Kidney glomerular epithelial cell (primary cell): ENCODE measurements around the gene ANXA1.

Source experiments
- DNase-seq: peaks from one replicate; lab custom pipeline; 2025; lab: John Stamatoyannopoulos, UW

ANXA1 gene

GRCh38 chr9:73138516-73138915 is 13.1 kb upstream of the ANXA1 start:
- no peak for DNase-seq

GRCh38 chr9:73141282-73141681 is 10.4 kb upstream of the ANXA1 start:
- no peak for DNase-seq

DNA sequence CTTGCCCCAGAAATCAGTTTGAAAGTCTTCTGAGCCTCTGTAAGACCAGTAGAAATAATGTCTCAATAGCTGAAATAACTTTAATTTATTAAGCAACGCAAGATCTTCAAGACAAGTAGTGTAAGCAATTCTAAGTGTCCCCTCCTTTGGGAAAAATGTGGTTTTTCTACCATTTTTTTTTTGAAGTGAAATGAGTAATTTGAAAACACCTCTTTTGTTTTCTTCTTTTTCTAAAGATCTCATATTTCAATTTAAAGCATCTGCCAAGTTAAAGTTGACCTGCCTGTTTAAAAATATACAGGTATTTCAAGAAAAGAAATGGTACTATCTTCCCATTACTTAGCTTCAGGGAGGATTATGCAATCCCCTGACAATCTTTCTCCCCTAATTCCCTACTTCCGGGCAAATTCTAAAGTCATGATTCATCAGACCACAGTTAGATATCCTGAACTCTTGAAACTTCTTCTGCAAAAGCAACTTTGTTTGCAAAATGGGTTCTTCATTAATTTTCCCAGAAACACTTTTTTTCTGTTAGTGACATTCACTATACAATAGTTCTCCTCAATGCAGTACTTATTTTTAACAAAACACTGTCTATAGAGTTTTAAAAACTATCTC is 7.8 kb upstream of the ANXA1 start:
- peak; percentile 78 for DNase-seq

GRCh38 chr9:73146111-73146815 is 5.4 kb upstream of the ANXA1 start:
- no peak for DNase-seq

- DNase-seq: no peak
Measured at GRCh38 chr9:73148447-73148937, 3.2 kb upstream of the ANXA1 start.

GRCh38 chr9:73149371-73150067 is 2.1 kb upstream of the ANXA1 start:
- DNase-seq: peak; percentile 74

- DNase-seq: peak; percentile 62
Measured at GRCh38 chr9:73152543-73152844, 829 bp downstream of the ANXA1 start.

DNA sequence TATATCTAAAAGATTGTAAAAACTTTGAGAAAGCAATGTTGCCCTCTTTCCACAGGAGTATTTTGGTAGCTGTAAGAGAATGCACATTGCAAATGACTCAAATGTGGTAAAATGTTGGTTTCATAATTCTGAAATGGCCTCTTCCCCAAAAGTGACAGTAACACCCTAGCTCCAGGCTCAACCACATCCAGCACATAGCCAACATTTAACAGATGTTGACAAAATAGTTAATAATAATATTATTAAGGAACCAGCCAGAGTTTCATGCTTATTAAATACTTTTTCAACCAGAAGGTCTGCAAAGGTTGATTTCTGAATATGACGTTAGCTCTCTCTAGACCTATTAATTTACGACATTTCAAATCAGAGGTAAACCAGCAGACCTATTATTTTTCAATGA is 1.3 kb downstream of the ANXA1 start:
- peak; percentile 62 for DNase-seq

DNA sequence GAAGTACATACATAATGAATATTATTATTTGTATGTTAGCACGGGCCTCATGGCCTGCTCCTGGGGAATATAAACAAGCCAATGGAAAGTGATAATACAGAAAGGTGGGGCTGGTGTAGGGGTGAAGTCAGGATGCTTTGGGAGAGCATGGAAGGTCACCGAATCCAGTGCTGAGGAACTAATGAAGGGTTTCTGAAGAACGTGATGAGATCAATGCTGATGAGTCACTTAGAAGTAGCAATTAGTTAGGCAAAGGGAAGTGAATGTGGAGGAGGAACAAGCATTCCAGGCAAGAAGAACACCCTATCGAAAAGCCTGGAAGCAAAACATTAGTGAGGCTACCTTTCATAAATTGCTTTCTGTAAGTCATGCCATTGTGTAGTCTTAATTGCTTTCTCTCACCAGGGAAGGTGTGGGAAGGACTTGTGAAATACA is 2.1 kb downstream of the ANXA1 start:
- DNase-seq: peak; percentile 73

GRCh38 chr9:73154271-73154670 is 2.6 kb downstream of the ANXA1 start:
- no peak for DNase-seq

DNA sequence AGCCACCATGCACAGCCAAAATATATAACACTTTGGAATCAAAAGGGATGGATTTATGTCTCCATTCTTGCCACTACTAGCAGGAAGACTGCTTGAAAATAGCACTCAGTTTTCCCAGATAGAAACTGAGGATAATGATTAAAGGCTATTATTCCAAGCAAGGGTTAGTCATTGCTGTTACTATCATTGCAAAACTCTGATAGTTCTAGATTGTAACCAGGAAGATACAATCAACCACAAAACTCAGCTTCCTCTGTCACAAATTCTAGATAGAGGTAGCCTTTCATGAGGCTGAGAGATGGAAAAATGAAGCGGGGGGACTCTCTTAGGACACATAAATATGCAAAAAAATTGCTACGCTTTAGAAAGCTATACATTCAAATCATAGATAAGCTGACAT is 3.1 kb downstream of the ANXA1 start:
- no peak for DNase-seq

DNA sequence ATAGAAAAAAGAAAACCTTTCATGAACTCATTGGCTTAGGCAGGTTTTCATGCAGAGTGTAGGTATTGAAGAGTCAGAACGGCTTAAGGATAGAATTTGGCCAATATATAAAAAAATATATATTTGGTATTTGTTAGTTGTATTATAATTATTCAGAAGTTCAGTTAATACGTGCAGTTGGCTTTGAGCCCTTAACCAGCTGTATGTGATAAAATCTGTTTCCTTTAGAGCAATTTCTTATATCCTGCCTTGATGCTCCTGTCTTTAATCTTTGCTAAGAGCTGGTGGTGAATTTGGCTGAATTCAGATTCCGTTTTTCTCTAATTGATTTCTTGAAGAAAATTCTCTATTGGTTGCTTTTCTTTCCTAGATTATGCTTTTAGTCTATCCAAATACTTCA is 3.7 kb downstream of the ANXA1 start:
- DNase-seq: no peak

DNA sequence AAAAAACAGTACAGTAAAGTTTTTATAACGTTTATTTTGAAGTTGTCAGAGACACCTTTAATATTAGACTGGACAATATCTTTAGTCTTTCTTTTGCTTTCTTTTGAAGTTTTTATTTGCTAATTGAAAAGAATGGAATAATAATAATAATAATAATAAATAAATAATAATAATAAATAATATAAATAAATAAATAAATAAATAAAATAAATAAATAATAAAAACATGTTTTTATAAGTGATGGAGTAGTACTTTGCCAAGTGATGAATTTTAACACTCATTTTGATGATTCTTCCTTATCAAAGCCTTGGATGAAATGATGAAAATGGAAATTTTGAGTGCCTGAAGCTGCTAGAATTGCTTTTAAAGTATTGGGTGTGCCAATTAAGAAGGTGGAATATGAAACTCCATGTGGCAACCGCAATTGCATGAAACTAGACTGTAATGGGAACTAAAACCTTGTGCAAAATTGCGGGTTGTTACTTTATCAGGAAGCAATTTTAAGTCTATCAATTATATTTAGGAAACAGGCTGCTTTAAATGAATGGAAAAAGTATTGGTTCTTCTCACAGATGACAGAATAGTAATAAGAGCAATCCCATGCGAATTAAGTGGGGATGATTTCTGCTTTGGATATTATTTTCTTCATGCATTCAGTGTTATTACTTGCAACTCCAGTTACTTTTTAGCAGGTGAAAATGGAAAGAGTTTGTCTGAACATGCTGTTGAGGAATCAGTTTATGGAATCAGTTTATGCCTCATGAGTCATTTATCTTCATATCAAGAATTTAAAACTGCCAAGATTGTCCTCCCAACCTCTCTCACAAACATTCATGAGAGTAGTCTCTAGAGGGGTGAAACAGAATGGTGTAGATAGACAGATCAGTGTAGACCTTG is 4.6 kb downstream of the ANXA1 start:
- no peak for DNase-seq

- no peak for DNase-seq
Measured at GRCh38 chr9:73156865-73157187, 5.2 kb downstream of the ANXA1 start.

- no peak for DNase-seq
Measured at GRCh38 chr9:73157811-73158210, 6.1 kb downstream of the ANXA1 start.

DNA sequence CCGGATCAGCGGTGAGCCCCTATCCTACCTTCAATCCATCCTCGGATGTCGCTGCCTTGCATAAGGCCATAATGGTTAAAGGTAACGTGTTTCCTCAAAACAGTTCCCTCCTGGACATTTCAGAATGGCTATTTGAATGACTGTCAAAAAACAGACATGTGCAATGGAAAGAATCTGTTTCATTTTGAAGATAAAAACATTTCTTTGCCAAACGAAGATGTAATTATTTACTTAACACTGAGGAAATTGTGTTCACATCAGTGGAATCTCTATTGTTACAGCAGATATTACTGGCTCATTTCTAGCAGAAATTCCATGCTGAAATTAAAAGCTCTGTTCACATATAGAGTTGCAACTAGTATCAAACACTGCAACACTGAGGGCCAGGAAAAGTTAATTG is 7.1 kb downstream of the ANXA1 start:
- DNase-seq: no peak

DNA sequence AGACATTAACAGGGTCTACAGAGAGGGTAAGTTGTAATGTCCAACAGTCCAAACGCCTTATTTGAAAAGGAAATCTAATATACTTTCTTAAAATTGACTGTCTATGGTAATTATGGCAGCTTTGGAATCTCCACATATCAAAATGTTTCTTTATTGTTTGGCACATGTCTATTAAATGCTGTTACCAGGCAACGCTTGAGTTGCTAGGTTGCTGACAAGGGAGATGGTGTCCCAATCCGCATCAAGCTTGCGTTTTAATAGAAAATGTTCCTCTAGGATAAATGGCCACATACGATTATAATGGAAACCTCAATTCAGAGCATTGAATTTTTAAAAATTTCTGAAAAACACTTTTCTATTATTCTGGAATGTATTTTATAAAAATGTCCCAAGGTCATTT is 9.2 kb downstream of the ANXA1 start:
- DNase-seq: no peak

DNA sequence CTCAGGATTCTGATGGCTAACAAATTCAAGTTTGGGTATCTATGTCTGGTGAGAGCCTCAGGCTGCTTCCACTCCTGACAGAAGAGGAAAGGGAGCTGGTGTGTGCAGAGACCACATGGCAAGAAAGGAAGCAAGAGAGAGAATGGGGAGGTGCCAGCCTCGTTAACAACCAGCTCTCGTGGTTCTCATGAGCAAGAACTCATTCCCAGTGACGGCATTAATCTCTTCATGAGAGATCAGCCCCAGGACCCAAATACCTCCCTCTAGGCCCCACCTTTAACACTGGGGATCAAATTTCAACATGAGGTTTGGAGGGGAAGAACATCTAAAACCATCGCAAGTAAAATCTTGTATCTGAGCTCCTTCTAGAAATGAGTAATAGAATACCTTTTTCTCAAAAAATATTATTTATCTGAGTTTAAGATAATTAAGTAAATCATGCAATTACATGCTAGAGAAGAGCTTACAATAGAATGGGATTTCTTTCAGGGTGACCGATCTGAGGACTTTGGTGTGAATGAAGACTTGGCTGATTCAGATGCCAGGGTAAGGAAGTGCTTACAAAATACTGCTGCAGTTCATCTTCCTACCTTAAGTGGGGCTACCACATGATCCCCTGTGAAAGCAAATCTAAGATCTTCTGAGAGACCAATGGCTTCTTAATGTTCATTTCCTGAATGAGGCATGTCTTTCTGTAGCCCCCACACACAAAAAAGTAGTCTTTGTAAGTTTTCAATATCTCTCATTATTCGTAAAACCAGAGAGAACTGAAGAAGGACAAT is 11.5 kb downstream of the ANXA1 start:
- no peak for DNase-seq

DNA sequence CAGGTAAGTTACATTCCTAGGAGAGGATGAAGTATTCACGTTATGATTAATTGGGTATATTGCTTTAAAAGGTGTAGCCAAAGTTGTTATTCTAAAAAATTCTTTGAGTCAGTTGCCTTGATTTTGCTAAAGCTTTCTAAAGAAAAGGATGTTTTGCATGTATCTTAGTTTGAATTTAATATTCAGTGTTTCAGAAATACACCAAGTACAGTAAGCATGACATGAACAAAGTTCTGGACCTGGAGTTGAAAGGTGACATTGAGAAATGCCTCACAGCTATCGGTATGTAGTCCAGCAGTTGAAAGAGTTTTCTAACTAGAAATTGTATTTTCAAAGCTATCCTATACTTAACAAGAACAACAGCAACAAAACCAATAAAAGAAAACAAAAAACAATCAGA is 14.2 kb downstream of the ANXA1 start:
- DNase-seq: no peak

DNA sequence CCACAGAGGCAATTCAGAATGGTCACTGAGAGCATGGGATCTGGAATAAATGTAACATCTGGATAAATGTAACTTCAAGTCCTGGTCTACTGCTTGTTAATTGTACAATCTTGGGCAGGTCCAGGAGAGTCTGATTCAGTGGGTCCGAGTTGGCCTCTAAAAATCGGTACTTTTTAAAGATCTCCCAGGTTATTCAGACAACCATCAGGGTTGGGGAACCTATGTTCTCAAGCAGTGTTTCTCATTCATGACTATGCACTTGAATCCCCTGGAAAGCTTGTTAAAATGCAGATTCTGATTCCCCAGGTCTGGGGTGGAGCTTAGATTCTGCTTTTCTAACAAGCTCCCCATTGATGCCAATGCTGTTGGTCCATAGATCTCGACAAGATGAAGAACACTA is 14.8 kb downstream of the ANXA1 start:
- DNase-seq: no peak

- no peak for DNase-seq
Measured at GRCh38 chr9:73167614-73168013, 15.9 kb downstream of the ANXA1 start.
